ENCODE results near the gene RPP21. TPM values are rescaled to one million over a fixed set of nuclear protein-coding genes. Genes with fewer than 3 reads are reported as not detected.
A peak's percentile ranks its signal among the peaks of the same experiment; 100 is the strongest.

Gene RPP21
- 10 to 100 TPM; 15.7 to 30.1 (median 24.8) TPM for total RNA-seq
- polyA plus RNA-seq: 70.9 TPM
- long read RNA-seq, donor 1, transcript RPP21-224 (5 exons, 525 nt): major isoform, 12 of 13 reads
- long read RNA-seq, donor 1, partial matches to known transcripts: 0 of 13 reads
- long read RNA-seq, donor 1, other reads (novel, unspliced or antisense): 0 of 13 reads
- long read RNA-seq, donor 2, transcript RPP21-224 (5 exons, 525 nt): major isoform, 9 of 13 reads
- long read RNA-seq, donor 2, partial matches to known transcripts: 0 of 13 reads
- long read RNA-seq, donor 2, other reads (novel, unspliced or antisense): 0 of 13 reads
- long read RNA-seq, donor 3, partial matches to known transcripts: 0 of 7 reads
- long read RNA-seq, donor 3, other reads (novel, unspliced or antisense): 0 of 7 reads
- long read RNA-seq, donor 4, transcript RPP21-224 (5 exons, 525 nt): major isoform, 10 of 13 reads
- long read RNA-seq, donor 4, partial matches to known transcripts: 1 of 13 reads
- long read RNA-seq, donor 4, other reads (novel, unspliced or antisense): 0 of 13 reads

DNA sequence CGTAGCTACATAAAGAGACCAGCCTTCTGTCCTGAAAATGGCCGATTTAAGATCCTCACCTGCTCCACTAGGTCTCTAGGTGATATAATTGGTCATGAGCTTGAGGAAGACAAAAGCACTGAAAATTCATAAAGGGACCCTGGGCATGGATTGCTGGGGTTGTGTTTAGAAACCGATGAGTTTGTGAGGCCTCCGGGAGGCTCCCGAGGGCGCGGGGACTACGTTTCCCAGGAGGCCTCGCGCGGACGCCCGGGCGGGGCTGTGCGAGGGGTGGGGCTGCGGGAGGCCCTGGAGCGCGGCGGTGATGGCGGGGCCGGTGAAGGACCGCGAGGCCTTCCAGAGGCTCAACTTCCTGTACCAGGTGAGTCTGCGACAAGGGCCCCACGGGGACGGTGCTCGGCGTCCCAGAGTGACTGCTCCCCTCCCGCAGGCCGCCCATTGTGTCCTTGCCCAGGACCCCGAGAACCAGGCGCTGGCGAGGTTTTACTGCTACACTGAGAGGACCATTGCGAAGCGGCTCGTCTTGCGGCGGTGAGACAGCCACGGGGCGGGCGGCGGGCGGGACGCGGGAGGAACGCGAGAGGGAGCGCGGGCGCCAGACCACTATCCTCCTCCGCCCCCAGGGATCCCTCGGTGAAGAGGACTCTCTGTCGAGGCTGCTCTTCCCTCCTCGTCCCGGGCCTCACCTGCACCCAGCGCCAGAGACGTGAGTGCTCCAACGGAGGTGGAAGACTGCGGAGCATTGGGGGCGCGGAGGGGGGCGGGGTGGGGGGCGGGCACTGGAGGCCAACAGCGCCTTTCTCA, at the start of gene RPP21:
Gene RPP21 (plus strand): TSS at position 289 of the 804 bp plus-strand sequence. CDS start 16 bp downstream, at position 305.
- Histone ChIP-seq H3K9me3 (ENCODE audit: control insufficient read depth, low read length) (no peaks in the 10 kb centered on the region), H3K27me3 (ENCODE audit: control insufficient read depth, insufficient read depth) (no peaks in the 10 kb centered on the region), H3K4me1 (ENCODE audit: control insufficient read depth, insufficient read depth, low read length) (no peaks in the 10 kb centered on the region), H3K4me3 (ENCODE audit: low read length) (peak within 1 kb of the TSS; percentile 56), H3K27ac (ENCODE audit: low read length) (peak within 1 kb of the TSS; percentile 74)
- intact Hi-C loops (cut with DNase I): no loop called here
- ATAC-seq (peak; percentile 99), DNase-seq (peak; percentile 86 to 95 (median 94))
- 3% methylated on average over 64 of the region's 64 CpGs for WGBS

DNA sequence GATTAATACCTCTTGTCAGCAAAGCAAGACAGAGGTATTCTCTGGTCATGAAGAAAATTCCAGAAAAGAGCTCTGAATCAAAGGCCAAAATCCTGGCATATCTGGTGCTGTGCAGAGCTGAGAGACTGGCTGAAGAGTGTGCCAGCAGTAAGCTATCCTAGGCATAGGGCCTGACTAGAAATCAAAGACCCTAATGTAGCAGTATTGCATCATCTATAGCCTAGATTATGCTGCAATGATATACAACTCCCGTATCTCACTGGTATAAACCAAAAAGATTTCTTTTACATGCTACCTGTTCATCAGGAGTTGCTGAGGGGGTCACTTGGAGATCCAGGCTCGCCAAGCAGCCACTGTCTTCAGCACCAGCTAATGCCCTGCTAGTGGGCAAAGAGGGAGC, 49.1 kb upstream of the RPP21 start:
- 90% methylated on average over 2 of the region's 2 CpGs for WGBS
- Histone ChIP-seq H3K4me1 (ENCODE audit: control insufficient read depth, insufficient read depth, low read length) (no peaks in the 10 kb centered on the region), H3K27ac (ENCODE audit: low read length) (no peak overlapping the region), H3K27me3 (ENCODE audit: control insufficient read depth, insufficient read depth) (no peaks in the 10 kb centered on the region), H3K9me3 (ENCODE audit: control insufficient read depth, low read length) (no peaks in the 10 kb centered on the region), H3K4me3 (ENCODE audit: low read length) (no peak overlapping the region)
- DNase-seq (no peak), ATAC-seq (no peak)
- intact Hi-C loops (cut with DNase I): no loop called here

GRCh38 chr6:30304002-30304401, 41.0 kb upstream of the RPP21 start:
- Histone ChIP-seq H3K4me1 (ENCODE audit: control insufficient read depth, insufficient read depth, low read length) (no peaks in the 10 kb centered on the region), H3K9me3 (ENCODE audit: control insufficient read depth, low read length) (no peaks in the 10 kb centered on the region), H3K27me3 (ENCODE audit: control insufficient read depth, insufficient read depth) (no peaks in the 10 kb centered on the region), H3K27ac (ENCODE audit: low read length) (no peak overlapping the region), H3K4me3 (ENCODE audit: low read length) (no peak overlapping the region)
- 72% methylated on average over 2 of the region's 2 CpGs for WGBS
- intact Hi-C loops (cut with DNase I): no loop called here
- ATAC-seq (no peak), DNase-seq (no peak)

- no peaks in the 10 kb centered on the region for H3K27me3 ChIP-seq (ENCODE audit: control insufficient read depth, insufficient read depth)
- intact Hi-C loops (cut with DNase I): no loop called here
- DNase-seq (no peak), ATAC-seq (no peak)
- no peaks in the 10 kb centered on the region for H3K9me3 ChIP-seq (ENCODE audit: control insufficient read depth, low read length)
- H3K4me1 ChIP-seq (ENCODE audit: control insufficient read depth, insufficient read depth, low read length): peaks cover 1% of the 10 kb centered on the region
- H3K4me3 ChIP-seq (ENCODE audit: low read length): no peak overlapping the region
- 85% methylated on average over 3 of the region's 3 CpGs for WGBS
- H3K27ac ChIP-seq (ENCODE audit: low read length): no peak overlapping the region
Observed at GRCh38 chr6:30311101-30311500, 33.9 kb upstream of the RPP21 start.

DNA sequence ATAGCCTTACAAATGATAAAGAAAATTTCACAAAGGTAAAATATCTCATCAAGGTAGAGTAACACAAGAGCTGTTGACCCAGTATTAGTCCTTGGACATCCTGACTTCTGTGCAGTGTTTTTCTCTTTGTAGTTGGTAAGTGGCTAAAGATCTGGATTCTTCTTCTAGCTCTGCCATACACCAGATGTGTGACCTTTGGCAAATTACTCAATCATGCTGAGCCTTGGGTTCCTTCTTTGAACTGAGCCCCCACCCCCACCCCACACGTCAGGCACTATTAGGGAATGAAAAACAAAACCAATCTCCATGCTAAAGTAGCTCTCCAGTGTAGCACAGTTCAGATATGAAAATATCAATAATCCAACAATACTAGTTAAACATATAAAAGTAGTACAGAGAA, 33.3 kb upstream of the RPP21 start:
- no peak overlapping the region for H3K27ac ChIP-seq (ENCODE audit: low read length)
- H3K4me1 ChIP-seq (ENCODE audit: control insufficient read depth, insufficient read depth, low read length): peaks cover 2% of the 10 kb centered on the region
- 77% methylated on average over 1 of the region's 1 CpG for whole genome bisulfite sequencing
- DNase-seq (no peak), ATAC-seq (no peak)
- no peak overlapping the region for H3K4me3 ChIP-seq (ENCODE audit: low read length)
- H3K9me3 ChIP-seq (ENCODE audit: control insufficient read depth, low read length): no peaks in the 10 kb centered on the region
- H3K27me3 ChIP-seq (ENCODE audit: control insufficient read depth, insufficient read depth): no peaks in the 10 kb centered on the region
- intact Hi-C loops (cut with DNase I): no loop called here

DNA sequence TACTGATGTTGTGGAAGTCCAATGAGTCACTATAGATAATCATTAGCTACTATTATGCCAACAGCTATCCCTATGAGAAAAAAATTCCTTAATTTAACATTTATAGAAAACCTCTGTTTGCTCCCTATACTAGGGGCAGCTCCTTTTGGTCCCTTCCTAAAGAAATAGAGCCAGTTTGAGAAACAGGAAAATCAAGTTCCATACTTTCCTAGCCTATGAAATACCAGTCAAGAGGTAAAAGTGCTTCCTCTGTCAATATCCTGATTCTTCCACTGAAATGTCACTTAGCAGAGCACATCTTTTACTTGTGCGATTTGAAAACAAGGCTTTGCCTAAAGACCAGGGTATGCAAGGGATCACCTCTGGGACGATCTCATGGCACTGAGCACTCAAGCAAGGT, 32.7 kb upstream of the RPP21 start:
- intact Hi-C loops (cut with DNase I): no loop called here
- no peak overlapping the region for H3K4me3 ChIP-seq (ENCODE audit: low read length)

GRCh38 chr6:30312676-30313321, 32.2 kb upstream of the RPP21 start:
- Histone ChIP-seq H3K9me3 (ENCODE audit: control insufficient read depth, low read length) (no peaks in the 10 kb centered on the region), H3K4me1 (ENCODE audit: control insufficient read depth, insufficient read depth, low read length) (peaks cover 2% of the 10 kb centered on the region), H3K4me3 (ENCODE audit: low read length) (no peak overlapping the region), H3K27me3 (ENCODE audit: control insufficient read depth, insufficient read depth) (no peaks in the 10 kb centered on the region), H3K27ac (ENCODE audit: low read length) (no peak overlapping the region)
- no peak for DNase-seq
- ATAC-seq: no peak
- intact Hi-C loops (cut with DNase I): no loop called here
- WGBS: 92% methylated on average over 1 of the region's 1 CpG

More for the DNA sequence above, 32.7 kb upstream of the RPP21 start:
- peaks cover 2% of the 10 kb centered on the region for H3K4me1 ChIP-seq (ENCODE audit: control insufficient read depth, insufficient read depth, low read length)
- no peak for DNase-seq
- H3K27ac ChIP-seq (ENCODE audit: low read length): no peak overlapping the region
- no peaks in the 10 kb centered on the region for H3K9me3 ChIP-seq (ENCODE audit: control insufficient read depth, low read length)
- no peak for ATAC-seq
- H3K27me3 ChIP-seq (ENCODE audit: control insufficient read depth, insufficient read depth): no peaks in the 10 kb centered on the region
- over 99% methylated on average over 2 of the region's 2 CpGs for WGBS

DNA sequence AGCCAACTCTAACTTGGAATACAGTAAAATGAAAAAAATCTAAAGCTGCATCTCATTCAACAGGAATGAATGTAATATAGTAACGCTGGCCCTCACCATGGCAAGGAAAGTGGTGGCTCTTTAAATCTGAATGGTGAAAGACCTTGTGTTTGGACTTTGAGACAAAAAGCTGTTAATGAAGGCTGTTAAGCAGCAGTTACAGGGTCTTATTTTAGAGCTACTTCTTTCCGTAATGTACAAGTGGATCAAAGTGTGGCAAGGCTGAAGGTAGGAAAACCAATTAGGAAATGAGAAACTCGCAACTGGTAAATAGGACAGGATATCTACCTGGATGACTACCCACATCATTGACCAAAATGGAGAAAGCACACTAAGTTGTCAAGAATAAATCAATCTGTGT, 29.8 kb upstream of the RPP21 start:
- ATAC-seq (no peak), DNase-seq (no peak)
- Histone ChIP-seq H3K9me3 (ENCODE audit: control insufficient read depth, low read length) (no peaks in the 10 kb centered on the region), H3K4me3 (ENCODE audit: low read length) (no peak overlapping the region), H3K27me3 (ENCODE audit: control insufficient read depth, insufficient read depth) (no peaks in the 10 kb centered on the region), H3K4me1 (ENCODE audit: control insufficient read depth, insufficient read depth, low read length) (peaks cover 2% of the 10 kb centered on the region), H3K27ac (ENCODE audit: low read length) (no peak overlapping the region)
- 96% methylated on average over 3 of the region's 3 CpGs for WGBS
- intact Hi-C loops (cut with DNase I): no loop called here

- intact Hi-C loops (cut with DNase I): no loop called here
- DNase-seq: no peak
- WGBS: 88% methylated on average over 6 of the region's 6 CpGs
- H3K27ac ChIP-seq (ENCODE audit: low read length): no peak overlapping the region
- no peak for ATAC-seq
- no peak overlapping the region for H3K4me3 ChIP-seq (ENCODE audit: low read length)
- no peaks in the 10 kb centered on the region for H3K9me3 ChIP-seq (ENCODE audit: control insufficient read depth, low read length)
- H3K4me1 ChIP-seq (ENCODE audit: control insufficient read depth, insufficient read depth, low read length): peaks cover 4% of the 10 kb centered on the region
- no peaks in the 10 kb centered on the region for H3K27me3 ChIP-seq (ENCODE audit: control insufficient read depth, insufficient read depth)
Observed at GRCh38 chr6:30317913-30318589, 26.9 kb upstream of the RPP21 start.

DNA sequence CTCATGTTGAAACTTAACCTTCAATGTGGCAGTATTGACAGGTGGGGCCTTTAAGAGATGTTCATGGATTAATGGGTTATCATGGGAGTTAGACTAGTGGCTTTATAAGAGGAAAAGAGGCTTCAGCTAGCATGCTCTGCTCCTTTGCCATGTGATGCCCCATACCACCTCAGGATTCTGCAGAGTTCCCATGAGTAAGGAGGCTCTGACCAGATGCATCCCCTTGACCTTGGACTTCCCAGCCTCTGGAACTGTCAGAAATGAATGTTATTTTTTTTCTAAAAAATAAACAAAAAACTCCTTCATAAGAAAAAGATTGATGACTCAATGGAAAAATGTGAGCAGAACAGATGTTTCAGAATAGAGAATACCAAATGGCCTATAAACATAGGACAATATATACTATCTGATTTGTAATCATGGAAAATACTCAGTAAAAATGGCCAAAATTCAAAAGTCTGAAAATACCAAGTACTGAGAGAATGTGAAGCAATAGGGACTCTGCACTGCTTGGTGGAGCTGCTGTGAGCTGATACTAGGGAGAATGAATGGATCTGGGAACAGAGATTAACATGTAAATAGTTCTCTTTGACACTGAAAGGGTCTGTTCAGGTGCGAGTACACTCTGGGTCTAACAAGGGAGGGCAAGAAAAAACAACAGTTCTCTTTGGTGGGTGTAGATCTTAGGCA, 25.7 kb upstream of the RPP21 start:
- 94% methylated on average over 1 of the region's 1 CpG for WGBS
- no peak overlapping the region for H3K4me3 ChIP-seq (ENCODE audit: low read length)
- ATAC-seq: no peak
- intact Hi-C loops (cut with DNase I): no loop called here
- DNase-seq: no peak
- H3K27me3 ChIP-seq (ENCODE audit: control insufficient read depth, insufficient read depth): no peaks in the 10 kb centered on the region
- H3K4me1 ChIP-seq (ENCODE audit: control insufficient read depth, insufficient read depth, low read length): peaks cover 4% of the 10 kb centered on the region
- H3K27ac ChIP-seq (ENCODE audit: low read length): no peak overlapping the region
- no peaks in the 10 kb centered on the region for H3K9me3 ChIP-seq (ENCODE audit: control insufficient read depth, low read length)
